ENCODE data around the gene CD40.

GRCh38 chr20:46088409-46089166 lies 29.5 kb upstream of the CD40 start:
- peak; percentile 44; the same call in 1 of the 2 replicates for TF ChIP-seq TCF7L2 (IDR thresholded peaks at IDR 0.05; ENCODE audit: low read depth, low read length)
- TF ChIP-seq REST (IDR thresholded peaks at IDR 0.05; ENCODE audit: insufficient read depth in 1 of 2, low read depth in 2 of 2, low read length in 1 of 2), result no peak
